ENCODE data around the gene RBBP8.

RBBP8 gene

DNA sequence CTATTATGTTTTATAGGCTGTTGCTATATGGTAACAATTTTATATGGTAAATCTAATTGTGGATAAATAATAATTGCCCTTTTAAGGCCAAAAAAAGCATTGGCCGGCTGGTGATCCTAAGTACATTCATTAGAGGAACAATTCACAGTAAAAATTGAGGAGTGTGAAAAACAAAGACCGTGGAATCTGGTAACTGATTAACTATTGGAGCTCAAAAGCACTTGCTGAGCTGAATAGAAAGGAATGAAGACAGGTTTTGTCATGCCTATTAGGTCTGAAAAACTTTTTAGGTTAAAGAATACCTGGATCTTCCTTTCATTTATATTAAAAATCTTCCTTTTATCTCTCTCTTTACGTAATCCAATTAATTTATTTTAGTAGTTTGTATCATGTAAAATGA is 18.5 kb upstream of the RBBP8 start:
- ATAC-seq: no peak
- TF ChIP-seq OSR1 (CRISPR knock-in tag; IDR thresholded peaks at IDR 0.05) (no peak), ZFP3 (CRISPR knock-in tag; IDR thresholded peaks at IDR 0.05) (no peak), BACH2 (CRISPR knock-in tag; IDR thresholded peaks at IDR 0.05; ENCODE audit: borderline replicate concordance) (no peak), CSDC2 (CRISPR knock-in tag; IDR thresholded peaks at IDR 0.05) (no peak), ZFP30 (CRISPR knock-in tag; IDR thresholded peaks at IDR 0.05) (no peak)
- TF ChIP-seq, protein P1, sequence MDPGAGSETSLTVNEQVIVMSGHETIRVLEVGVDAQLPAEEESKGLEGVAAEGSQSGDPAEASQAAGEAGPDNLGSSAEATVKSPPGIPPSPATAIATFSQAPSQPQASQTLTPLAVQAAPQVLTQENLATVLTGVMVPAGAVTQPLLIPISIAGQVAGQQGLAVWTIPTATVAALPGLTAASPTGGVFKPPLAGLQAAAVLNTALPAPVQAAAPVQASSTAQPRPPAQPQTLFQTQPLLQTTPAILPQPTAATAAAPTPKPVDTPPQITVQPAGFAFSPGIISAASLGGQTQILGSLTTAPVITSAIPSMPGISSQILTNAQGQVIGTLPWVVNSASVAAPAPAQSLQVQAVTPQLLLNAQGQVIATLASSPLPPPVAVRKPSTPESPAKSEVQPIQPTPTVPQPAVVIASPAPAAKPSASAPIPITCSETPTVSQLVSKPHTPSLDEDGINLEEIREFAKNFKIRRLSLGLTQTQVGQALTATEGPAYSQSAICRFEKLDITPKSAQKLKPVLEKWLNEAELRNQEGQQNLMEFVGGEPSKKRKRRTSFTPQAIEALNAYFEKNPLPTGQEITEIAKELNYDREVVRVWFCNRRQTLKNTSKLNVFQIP (CRISPR knock-in tag; IDR thresholded peaks at IDR 0.05; ENCODE audit: borderline replicate concordance, low read depth): no peak
- TF ChIP-seq, protein P2, sequence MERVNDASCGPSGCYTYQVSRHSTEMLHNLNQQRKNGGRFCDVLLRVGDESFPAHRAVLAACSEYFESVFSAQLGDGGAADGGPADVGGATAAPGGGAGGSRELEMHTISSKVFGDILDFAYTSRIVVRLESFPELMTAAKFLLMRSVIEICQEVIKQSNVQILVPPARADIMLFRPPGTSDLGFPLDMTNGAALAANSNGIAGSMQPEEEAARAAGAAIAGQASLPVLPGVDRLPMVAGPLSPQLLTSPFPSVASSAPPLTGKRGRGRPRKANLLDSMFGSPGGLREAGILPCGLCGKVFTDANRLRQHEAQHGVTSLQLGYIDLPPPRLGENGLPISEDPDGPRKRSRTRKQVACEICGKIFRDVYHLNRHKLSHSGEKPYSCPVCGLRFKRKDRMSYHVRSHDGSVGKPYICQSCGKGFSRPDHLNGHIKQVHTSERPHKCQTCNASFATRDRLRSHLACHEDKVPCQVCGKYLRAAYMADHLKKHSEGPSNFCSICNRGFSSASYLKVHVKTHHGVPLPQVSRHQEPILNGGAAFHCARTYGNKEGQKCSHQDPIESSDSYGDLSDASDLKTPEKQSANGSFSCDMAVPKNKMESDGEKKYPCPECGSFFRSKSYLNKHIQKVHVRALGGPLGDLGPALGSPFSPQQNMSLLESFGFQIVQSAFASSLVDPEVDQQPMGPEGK (CRISPR knock-in tag; IDR thresholded peaks at IDR 0.05; ENCODE audit: borderline replicate concordance): no peak

DNA sequence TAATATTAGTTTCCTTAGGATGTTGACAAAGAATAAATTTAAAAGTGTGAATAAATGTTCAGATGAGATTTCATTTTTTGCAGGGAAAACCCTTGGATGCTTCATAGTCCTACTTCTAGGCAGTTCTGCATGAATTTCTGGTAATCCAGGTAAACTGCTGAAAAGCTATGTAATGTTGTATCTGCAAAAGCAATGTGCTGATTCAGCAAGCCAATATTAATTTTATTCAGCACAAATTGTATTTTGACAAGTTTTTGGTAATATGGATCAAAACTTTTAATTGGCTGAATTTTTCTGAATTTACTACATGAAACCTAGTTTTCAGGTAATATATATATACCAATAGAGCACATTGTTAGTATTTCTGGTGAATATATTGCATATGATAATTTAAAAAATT is 17.8 kb upstream of the RBBP8 start:
- no peak for ATAC-seq
- TF ChIP-seq TCF4 (CRISPR knock-in tag; IDR thresholded peaks at IDR 0.05; ENCODE audit: borderline replicate concordance) (no peak), ZNF565 (CRISPR knock-in tag; conservative IDR thresholded peaks at IDR 0.05; ENCODE audit: low read depth) (no peak), ZNF8 (CRISPR knock-in tag; IDR thresholded peaks at IDR 0.05) (no peak), GLIS3 (CRISPR knock-in tag; IDR thresholded peaks at IDR 0.05) (no peak)

DNA sequence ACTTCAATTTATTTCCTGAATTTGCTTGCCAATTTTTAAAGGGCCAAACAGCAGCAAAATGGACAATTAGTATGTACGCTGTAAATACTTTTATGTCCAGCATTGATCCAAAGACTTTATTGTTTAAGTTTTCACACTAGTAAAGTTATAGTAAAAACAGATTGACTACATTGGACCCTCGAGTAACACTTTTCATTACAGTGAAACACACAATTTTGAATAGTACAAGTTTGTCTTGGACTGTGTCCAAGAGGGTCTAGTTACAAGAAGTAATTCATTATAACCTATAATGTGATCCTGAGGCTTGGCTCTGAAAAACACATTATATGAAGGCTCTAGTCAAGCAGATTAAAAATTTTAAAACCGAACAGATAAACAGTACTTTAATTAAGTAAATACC is 11.4 kb upstream of the RBBP8 start:
- no peak for ATAC-seq
- TF ChIP-seq CREB5 (CRISPR knock-in tag; IDR thresholded peaks at IDR 0.05; ENCODE audit: low read depth) (no peak), RARB (CRISPR knock-in tag; IDR thresholded peaks at IDR 0.05) (no peak), CSDC2 (CRISPR knock-in tag; IDR thresholded peaks at IDR 0.05) (no peak), ISL1 (CRISPR knock-in tag; IDR thresholded peaks at IDR 0.05) (no peak), BACH2 (CRISPR knock-in tag; IDR thresholded peaks at IDR 0.05; ENCODE audit: borderline replicate concordance) (no peak), OSR1 (CRISPR knock-in tag; IDR thresholded peaks at IDR 0.05) (no peak), ZNF565 (CRISPR knock-in tag; conservative IDR thresholded peaks at IDR 0.05; ENCODE audit: low read depth) (no peak)

DNA sequence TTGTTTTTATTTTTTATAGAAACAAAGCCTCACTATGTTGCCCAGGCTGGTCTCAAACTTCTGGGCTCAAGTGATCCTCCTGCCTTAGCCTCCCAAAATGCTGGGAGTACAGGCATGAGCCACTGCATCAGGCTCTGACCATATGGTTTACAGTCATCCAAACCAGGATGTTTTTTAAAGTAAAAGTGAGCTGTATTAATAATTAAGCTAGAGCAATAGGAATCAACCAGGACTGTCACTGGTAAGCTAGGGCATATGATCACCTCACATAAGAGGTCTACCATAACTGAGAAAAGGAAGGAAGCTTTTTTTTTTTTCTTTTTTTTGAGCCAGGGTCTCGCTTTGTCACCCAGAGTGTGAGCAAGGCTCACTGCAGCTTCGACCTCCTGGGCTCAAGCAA is 8.5 kb upstream of the RBBP8 start:
- ATAC-seq: no peak

More for the DNA sequence above, 8.5 kb upstream of the RBBP8 start:
- TF ChIP-seq OSR1 (CRISPR knock-in tag; IDR thresholded peaks at IDR 0.05) (no peak), ZC3H10 (CRISPR knock-in tag; IDR thresholded peaks at IDR 0.05) (no peak), TOX (CRISPR knock-in tag; IDR thresholded peaks at IDR 0.05; ENCODE audit: borderline replicate concordance) (no peak), ZFP3 (CRISPR knock-in tag; IDR thresholded peaks at IDR 0.05) (no peak), ARNTL (CRISPR knock-in tag; IDR thresholded peaks at IDR 0.05; ENCODE audit: borderline replicate concordance, low read depth) (no peak), GLIS3 (CRISPR knock-in tag; IDR thresholded peaks at IDR 0.05) (no peak), BACH2 (CRISPR knock-in tag; IDR thresholded peaks at IDR 0.05; ENCODE audit: borderline replicate concordance) (no peak), TSHZ2 (CRISPR knock-in tag; IDR thresholded peaks at IDR 0.05) (no peak), ISL1 (CRISPR knock-in tag; IDR thresholded peaks at IDR 0.05) (no peak), ZNF8 (CRISPR knock-in tag; IDR thresholded peaks at IDR 0.05) (no peak), PPARA (CRISPR knock-in tag; IDR thresholded peaks at IDR 0.05; ENCODE audit: borderline replicate concordance) (no peak)
- TF ChIP-seq, protein P1 (CRISPR knock-in tag; IDR thresholded peaks at IDR 0.05; ENCODE audit: borderline replicate concordance, low read depth): no peak
- TF ChIP-seq, protein P3, sequence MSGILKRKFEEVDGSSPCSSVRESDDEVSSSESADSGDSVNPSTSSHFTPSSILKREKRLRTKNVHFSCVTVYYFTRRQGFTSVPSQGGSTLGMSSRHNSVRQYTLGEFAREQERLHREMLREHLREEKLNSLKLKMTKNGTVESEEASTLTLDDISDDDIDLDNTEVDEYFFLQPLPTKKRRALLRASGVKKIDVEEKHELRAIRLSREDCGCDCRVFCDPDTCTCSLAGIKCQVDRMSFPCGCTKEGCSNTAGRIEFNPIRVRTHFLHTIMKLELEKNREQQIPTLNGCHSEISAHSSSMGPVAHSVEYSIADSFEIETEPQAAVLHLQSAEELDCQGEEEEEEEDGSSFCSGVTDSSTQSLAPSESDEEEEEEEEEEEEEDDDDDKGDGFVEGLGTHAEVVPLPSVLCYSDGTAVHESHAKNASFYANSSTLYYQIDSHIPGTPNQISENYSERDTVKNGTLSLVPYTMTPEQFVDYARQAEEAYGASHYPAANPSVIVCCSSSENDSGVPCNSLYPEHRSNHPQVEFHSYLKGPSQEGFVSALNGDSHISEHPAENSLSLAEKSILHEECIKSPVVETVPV (CRISPR knock-in tag; IDR thresholded peaks at IDR 0.05): no peak
- TF ChIP-seq, protein P2 (CRISPR knock-in tag; IDR thresholded peaks at IDR 0.05; ENCODE audit: borderline replicate concordance): no peak

All from SK-N-SH treated with all-trans-retinoic acid at 6 μM for 48 hours (cell line).